Nephron (organoid): ENCODE data around the gene MPC1.

Experiments
- H3K27ac Mint-ChIP-seq, 3 experiments: 2 replicates each; pipeline ENCODE4 v1.8.0; 2020; ENCODE audit warnings: mixed read lengths in 3 of 3, mild to moderate bottlenecking in 2 of 3, moderate library complexity in 1 of 3
- H3K27me3 Mint-ChIP-seq: 2 replicates; pipeline ENCODE4 v1.8.0; 2021; ENCODE audit warnings: low read depth, mild to moderate bottlenecking, moderate library complexity, mixed read lengths
- H3K36me3 Mint-ChIP-seq: 2 replicates; pipeline ENCODE4 v1.8.0; 2020; ENCODE audit warnings: low read depth, mixed read lengths
- H3K4me1 Mint-ChIP-seq: 2 replicates; pipeline ENCODE4 v1.8.0; 2020; ENCODE audit warnings: mixed read lengths
- H3K4me3 Mint-ChIP-seq, 3 experiments: 2 replicates each; pipeline ENCODE4 v1.8.0; 2020; ENCODE audit warnings: mild to moderate bottlenecking in 3 of 3, mixed read lengths in 3 of 3, moderate library complexity in 2 of 3
- H3K9me3 Mint-ChIP-seq: 2 replicates; pipeline ENCODE4 v1.8.0; 2020; ENCODE audit warnings: mixed read lengths
- TF ChIP-seq, protein P1 (sequence below), 3 experiments: fragments of 200-600 bp; sonication (generic); IDR thresholded peaks; one replicate each; pipeline ENCODE4 v1.5.0; 2021; ENCODE audit warnings: antibody characterized with exemption in 3 of 3; ENCODE audit not compliant: unreplicated experiment in 3 of 3

Gene MPC1

DNA sequence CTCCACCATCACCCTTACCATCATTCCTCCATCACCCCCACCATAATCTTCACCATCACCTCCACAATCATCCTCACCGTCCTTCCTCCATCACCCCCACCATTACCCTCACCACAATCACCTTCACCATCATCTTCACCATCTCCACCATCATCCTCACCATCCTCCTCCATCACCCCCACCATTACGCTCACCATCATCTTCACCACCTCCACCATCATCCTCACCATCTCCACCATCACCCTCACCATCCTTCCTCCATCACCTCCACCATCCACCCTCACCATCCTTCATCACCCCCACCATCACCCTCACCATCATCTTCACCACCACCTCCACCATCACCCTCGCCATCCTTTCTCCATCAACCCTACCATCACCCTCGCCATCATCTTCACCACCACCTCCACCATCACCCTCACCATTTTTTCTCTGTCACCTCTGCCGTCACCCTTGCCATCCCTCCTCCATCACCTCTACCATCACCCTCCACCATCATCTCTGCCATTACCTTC is 33.1 kb upstream of the MPC1 start:
- no peaks in the 10 kb centered on the region for H3K9me3 Mint-ChIP-seq

DNA sequence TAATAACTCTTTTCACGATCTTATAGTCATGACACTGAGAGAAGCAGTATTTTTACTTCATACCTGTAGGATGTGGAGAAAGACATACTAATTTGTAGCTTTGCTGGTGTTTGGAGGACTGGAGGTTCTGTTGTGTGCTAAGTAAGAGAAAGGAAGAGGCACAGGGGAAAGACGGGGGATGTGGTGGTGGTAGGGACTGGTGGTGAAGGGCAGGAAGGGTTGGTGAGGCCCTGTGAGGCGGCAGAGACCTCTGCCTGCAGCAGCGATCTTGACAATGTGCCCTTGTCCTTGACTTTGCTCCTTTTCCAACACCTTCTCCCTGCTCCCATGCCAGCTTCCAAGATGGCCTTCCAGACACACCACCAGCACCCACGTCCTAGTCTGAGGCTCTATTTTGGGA is 32.6 kb upstream of the MPC1 start:
- TF ChIP-seq, protein P1, sequence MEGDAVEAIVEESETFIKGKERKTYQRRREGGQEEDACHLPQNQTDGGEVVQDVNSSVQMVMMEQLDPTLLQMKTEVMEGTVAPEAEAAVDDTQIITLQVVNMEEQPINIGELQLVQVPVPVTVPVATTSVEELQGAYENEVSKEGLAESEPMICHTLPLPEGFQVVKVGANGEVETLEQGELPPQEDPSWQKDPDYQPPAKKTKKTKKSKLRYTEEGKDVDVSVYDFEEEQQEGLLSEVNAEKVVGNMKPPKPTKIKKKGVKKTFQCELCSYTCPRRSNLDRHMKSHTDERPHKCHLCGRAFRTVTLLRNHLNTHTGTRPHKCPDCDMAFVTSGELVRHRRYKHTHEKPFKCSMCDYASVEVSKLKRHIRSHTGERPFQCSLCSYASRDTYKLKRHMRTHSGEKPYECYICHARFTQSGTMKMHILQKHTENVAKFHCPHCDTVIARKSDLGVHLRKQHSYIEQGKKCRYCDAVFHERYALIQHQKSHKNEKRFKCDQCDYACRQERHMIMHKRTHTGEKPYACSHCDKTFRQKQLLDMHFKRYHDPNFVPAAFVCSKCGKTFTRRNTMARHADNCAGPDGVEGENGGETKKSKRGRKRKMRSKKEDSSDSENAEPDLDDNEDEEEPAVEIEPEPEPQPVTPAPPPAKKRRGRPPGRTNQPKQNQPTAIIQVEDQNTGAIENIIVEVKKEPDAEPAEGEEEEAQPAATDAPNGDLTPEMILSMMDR (IDR thresholded peaks at IDR 0.05; ENCODE audit: unreplicated experiment in 3 of 3): no peak
- Mint-ChIP-seq H3K9me3 (no peaks in the 10 kb centered on the region), H3K27ac (no peak overlapping the region), H3K27me3 (peaks cover 4% of the 10 kb centered on the region), H3K4me1 (no peaks in the 10 kb centered on the region), H3K36me3 (peaks cover 44% of the 10 kb centered on the region), H3K4me3 (no peak overlapping the region)

More for the DNA sequence above, 33.1 kb upstream of the MPC1 start:
- Mint-ChIP-seq H3K4me1 (no peaks in the 10 kb centered on the region), H3K27ac (no peak overlapping the region), H3K4me3 (no peak overlapping the region), H3K36me3 (peaks cover 46% of the 10 kb centered on the region), H3K27me3 (peaks cover 4% of the 10 kb centered on the region)
- TF ChIP-seq, protein P1 (IDR thresholded peaks at IDR 0.05; ENCODE audit: unreplicated experiment in 3 of 3): no peak

DNA sequence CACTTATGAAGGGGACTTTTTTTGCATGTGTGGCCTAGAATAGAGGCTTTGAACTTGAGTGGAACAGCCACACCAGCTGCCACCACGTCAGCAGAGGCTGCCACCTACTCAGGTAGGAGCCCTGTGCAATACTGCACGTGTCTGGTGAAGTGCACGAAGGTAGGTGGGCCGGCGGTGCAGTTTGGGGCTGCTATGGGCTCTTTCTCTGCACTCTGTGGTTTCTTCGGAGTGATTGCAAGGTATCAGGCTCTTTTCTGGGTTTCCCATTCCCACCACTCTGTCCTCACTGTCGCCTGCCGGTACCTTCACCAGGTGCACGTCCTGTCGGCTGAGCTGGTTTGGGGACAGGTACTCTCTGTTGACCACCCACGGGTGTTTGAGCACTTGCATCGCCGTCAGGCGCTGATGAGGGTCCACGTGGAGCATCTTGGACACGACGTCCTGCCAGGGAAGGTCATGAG is 30.8 kb upstream of the MPC1 start:
- H3K36me3 Mint-ChIP-seq: peaks cover 33% of the 10 kb centered on the region
- H3K4me3 Mint-ChIP-seq: no peak overlapping the region
- H3K9me3 Mint-ChIP-seq: no peaks in the 10 kb centered on the region
- peaks cover 4% of the 10 kb centered on the region for H3K27me3 Mint-ChIP-seq
- no peak overlapping the region for H3K27ac Mint-ChIP-seq
- TF ChIP-seq, protein P1 (IDR thresholded peaks at IDR 0.05; ENCODE audit: unreplicated experiment in 3 of 3): no peak
- no peaks in the 10 kb centered on the region for H3K4me1 Mint-ChIP-seq

DNA sequence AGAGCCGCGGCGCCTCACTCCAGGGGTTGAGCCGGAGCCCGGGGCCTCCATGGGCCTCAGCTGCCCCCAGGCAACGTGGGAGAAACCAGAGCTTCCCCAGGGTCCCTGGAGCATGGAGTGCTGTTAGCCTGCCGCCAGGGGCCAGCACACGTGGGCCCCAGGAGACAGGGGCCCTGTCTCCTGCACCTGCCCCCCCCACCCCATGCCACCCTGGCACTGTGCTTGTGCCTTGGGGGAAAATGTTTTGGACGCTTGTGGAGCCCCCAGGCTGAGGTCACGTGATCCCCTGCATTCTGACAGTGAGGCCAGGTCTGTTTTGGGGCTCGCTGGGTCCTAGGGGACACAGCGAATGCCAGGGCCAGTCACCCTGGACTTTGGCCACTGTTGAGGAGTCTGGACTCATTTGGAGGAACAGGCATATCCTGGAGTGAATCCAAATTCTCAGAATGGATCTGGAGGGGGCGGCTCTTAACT is 30.2 kb upstream of the MPC1 start:
- no peaks in the 10 kb centered on the region for H3K4me1 Mint-ChIP-seq
- H3K27ac Mint-ChIP-seq: no peak overlapping the region
- H3K4me3 Mint-ChIP-seq: no peak overlapping the region
- no peaks in the 10 kb centered on the region for H3K9me3 Mint-ChIP-seq
- peaks cover 27% of the 10 kb centered on the region for H3K36me3 Mint-ChIP-seq
- peaks cover 4% of the 10 kb centered on the region for H3K27me3 Mint-ChIP-seq
- TF ChIP-seq, protein P1 (IDR thresholded peaks at IDR 0.05; ENCODE audit: unreplicated experiment in 3 of 3): no peak

DNA sequence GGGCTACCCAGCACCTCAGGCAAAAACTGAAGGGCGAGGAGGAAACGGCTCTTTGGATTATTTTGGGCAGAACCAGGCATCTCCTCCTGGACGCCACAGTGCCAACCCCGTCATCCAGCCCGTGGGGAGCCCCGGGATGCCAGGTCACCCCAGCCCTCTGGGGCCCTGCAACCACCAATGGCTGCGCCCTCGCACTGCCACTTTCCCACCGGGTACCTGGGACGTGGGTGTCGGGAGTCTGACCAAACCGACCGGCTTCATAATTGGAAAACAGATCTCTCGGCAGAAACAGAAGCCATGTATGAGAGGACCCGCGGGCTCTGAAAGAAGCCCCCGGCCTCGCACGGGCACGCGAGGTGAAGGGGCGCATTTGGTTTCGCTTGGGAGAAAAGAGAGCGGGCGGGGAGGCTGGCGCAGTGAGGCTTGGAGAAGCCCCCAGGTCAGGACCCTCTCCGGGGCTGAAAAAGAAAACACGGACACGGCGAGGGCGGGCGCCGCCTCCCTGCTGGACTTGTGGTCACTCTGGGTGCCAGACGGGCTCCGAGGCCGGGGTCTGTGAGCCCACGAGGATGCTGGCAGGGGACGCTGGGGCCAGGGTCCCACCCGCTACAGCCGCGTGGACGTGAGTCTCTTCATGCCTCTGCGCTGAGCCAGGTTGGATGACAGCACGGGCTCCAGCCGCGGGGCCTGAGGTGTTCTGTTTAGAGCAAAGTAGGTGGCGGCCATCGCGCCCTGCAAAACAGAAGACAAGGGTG is 29.6 kb upstream of the MPC1 start:
- Mint-ChIP-seq H3K4me1 (no peaks in the 10 kb centered on the region), H3K27me3 (peaks cover 4% of the 10 kb centered on the region)
- TF ChIP-seq, protein P1 (IDR thresholded peaks at IDR 0.05; ENCODE audit: unreplicated experiment in 3 of 3): no peak

More for the DNA sequence above, 29.6 kb upstream of the MPC1 start:
- H3K36me3 Mint-ChIP-seq: peaks cover 23% of the 10 kb centered on the region
- H3K4me3 Mint-ChIP-seq: no peak overlapping the region
- no peak overlapping the region for H3K27ac Mint-ChIP-seq
- no peaks in the 10 kb centered on the region for H3K9me3 Mint-ChIP-seq
